PC-9 (cell line): ENCODE data around the gene KCNK5. TPM values are rescaled to one million over a fixed set of nuclear protein-coding genes. Genes with fewer than 3 reads are reported as not detected.
A peak's percentile ranks its signal among the peaks of the same experiment; 100 is the strongest.

Experiments used
- Bru-seq: library from RNA; stranded (reverse); fragments of 400-500 nt; gene quantifications from one replicate; lab custom pipeline; 2021; lab: Mats Ljungman, UMichigan
- BruChase-seq, 2 experiments: library from RNA; stranded (reverse); fragments of 400-500 nt; gene quantifications; one replicate each; lab custom pipeline; 2021; lab: Mats Ljungman, UMichigan
- BruUV-seq: library from RNA; stranded (reverse); fragments of 400-500 nt; replicated peaks from 2 replicates; lab custom pipeline; 2021; lab: Mats Ljungman, UMichigan
- CTCF ChIA-PET: fragments of 300-600 bp; sonication (Branson Sonifier 250); formaldehyde crosslinking; loops from one replicate; lab custom pipeline; 2022; ENCODE audit warnings: antibody characterized with exemption; lab: Charles Lee
- POLR2A ChIA-PET: fragments of 300-600 bp; sonication (Branson Sonifier 250); formaldehyde crosslinking; loops from one replicate; lab custom pipeline; 2022; ENCODE audit warnings: antibody characterized with exemption; ENCODE audit not compliant: unreplicated experiment; lab: Charles Lee
- DNase-seq, 2 experiments: peaks; one replicate each; pipeline versions ENCODE4 v3.0.0 to v3.0.0-alpha.2; 2015 to 2022; ENCODE audit warnings: mixed read lengths in 1 of 2
- H2AFZ ChIP-seq: fragments of 200-600 bp; sonication (generic); 2 replicates; pipeline ENCODE4 v1.8.1; 2017; ENCODE audit warnings: antibody characterized with exemption
- H3F3A ChIP-seq: fragments of 200-600 bp; sonication (generic); 2 replicates; pipeline ENCODE4 v1.8.1; 2017; ENCODE audit warnings: antibody characterized with exemption, mild to moderate bottlenecking, low read depth; ENCODE audit not compliant: insufficient read depth
- H3K27ac ChIP-seq: fragments of 200-600 bp; sonication (generic); 2 replicates; pipeline ENCODE4 v1.6.1; 2016; ENCODE audit warnings: mixed run types
- H3K27me3 ChIP-seq: fragments of 200-600 bp; sonication (generic); 2 replicates; pipeline ENCODE4 v1.6.1; 2016; ENCODE audit warnings: low read depth, mixed run types; ENCODE audit not compliant: insufficient read depth
- H3K36me3 ChIP-seq: fragments of 200-600 bp; sonication (generic); 2 replicates; pipeline ENCODE4 v1.6.1; 2016; ENCODE audit warnings: low read depth, mixed run types
- H3K4me1 ChIP-seq: fragments of 200-600 bp; sonication (generic); replicated peaks from 2 replicates; pipeline ENCODE4 v1.6.1; 2016; ENCODE audit warnings: mixed run types; ENCODE audit not compliant: insufficient read depth
- H3K4me2 ChIP-seq: fragments of 200-600 bp; sonication (generic); 2 replicates; pipeline ENCODE4 v1.6.1; 2017; ENCODE audit warnings: mixed run types
- H3K4me3 ChIP-seq: fragments of 200-600 bp; sonication (generic); 2 replicates; pipeline ENCODE4 v1.6.1; 2016; ENCODE audit warnings: mixed run types
- H3K79me2 ChIP-seq: fragments of 200-600 bp; sonication (generic); 2 replicates; pipeline ENCODE4 v1.6.1; 2017; ENCODE audit warnings: low read depth, mixed run types
- H3K9me2 ChIP-seq: fragments of 200-600 bp; sonication (generic); 2 replicates; pipeline ENCODE4 v1.8.1; 2017; ENCODE audit warnings: mild to moderate bottlenecking; ENCODE audit not compliant: insufficient read depth
- H3K9me3 ChIP-seq: fragments of 200-600 bp; sonication (generic); 2 replicates; pipeline ENCODE4 v1.8.1; 2016; ENCODE audit warnings: low read depth; ENCODE audit not compliant: insufficient read depth
- H4K20me1 ChIP-seq: fragments of 200-600 bp; sonication (generic); 2 replicates; pipeline ENCODE4 v1.8.1; 2017; ENCODE audit not compliant: insufficient read depth
- EZH2 ChIP-seq: fragments of 200-600 bp; sonication (generic); IDR thresholded peaks from 2 replicates; pipeline ENCODE4 v1.8.0; 2017; ENCODE audit warnings: antibody characterized with exemption, low read depth
- intact Hi-C: fragments of 100-400 bp; cut with micrococcal nuclease; formaldehyde crosslinking; loops from one replicate; pipeline ENCODE4 v1.10.0; 2022; ENCODE audit not compliant: unreplicated experiment
- long read RNA-seq: library from polyadenylated mRNA; stranded (forward); transcript quantifications from one replicate; pipeline ENCODE4 v2.0.0, GENCODE V29; 2022
- total RNA-seq: library from RNA; stranded (reverse); gene quantifications from 2 replicates; pipeline ENCODE4 v1.2.3, GENCODE V29; 2021
- TF ChIP-seq, protein P1 (sequence below): fragments of 200-600 bp; sonication (generic); conservative IDR thresholded peaks from 2 replicates; pipeline ENCODE4 v1.6.1; 2017; ENCODE audit warnings: mixed run types, antibody characterized with exemption, mild to moderate bottlenecking, moderate library complexity

KCNK5 gene
- 11.9 and 14.3 TPM in 2 replicates for total RNA-seq
- percentile 62 among the genes with signal in this experiment for Bru-seq, nascent RNA
- percentile 58 among the genes with signal in this experiment for BruChase-seq, experiment 1, labeled RNA remaining after a 2-hour chase
- percentile 45 among the genes with signal in this experiment for BruChase-seq, experiment 2, labeled RNA remaining after a 6-hour chase
- long read RNA-seq, partial matches to known transcripts: 8 of 13 reads
- long read RNA-seq, other reads (novel, unspliced or antisense): 1 of 13 reads

- TF ChIP-seq EZH2: no peak
- TF ChIP-seq, protein P1, sequence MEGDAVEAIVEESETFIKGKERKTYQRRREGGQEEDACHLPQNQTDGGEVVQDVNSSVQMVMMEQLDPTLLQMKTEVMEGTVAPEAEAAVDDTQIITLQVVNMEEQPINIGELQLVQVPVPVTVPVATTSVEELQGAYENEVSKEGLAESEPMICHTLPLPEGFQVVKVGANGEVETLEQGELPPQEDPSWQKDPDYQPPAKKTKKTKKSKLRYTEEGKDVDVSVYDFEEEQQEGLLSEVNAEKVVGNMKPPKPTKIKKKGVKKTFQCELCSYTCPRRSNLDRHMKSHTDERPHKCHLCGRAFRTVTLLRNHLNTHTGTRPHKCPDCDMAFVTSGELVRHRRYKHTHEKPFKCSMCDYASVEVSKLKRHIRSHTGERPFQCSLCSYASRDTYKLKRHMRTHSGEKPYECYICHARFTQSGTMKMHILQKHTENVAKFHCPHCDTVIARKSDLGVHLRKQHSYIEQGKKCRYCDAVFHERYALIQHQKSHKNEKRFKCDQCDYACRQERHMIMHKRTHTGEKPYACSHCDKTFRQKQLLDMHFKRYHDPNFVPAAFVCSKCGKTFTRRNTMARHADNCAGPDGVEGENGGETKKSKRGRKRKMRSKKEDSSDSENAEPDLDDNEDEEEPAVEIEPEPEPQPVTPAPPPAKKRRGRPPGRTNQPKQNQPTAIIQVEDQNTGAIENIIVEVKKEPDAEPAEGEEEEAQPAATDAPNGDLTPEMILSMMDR: peak; percentile 86
- peak within 1 kb of the TSS; percentile 90 for H2AFZ ChIP-seq
Observed at GRCh38 chr6:39228992-39229767, at the start of gene KCNK5. TSS of gene KCNK5 (minus strand) at chr6:39229475. CDS start at chr6:39229111, 364 bp downstream.

DNA sequence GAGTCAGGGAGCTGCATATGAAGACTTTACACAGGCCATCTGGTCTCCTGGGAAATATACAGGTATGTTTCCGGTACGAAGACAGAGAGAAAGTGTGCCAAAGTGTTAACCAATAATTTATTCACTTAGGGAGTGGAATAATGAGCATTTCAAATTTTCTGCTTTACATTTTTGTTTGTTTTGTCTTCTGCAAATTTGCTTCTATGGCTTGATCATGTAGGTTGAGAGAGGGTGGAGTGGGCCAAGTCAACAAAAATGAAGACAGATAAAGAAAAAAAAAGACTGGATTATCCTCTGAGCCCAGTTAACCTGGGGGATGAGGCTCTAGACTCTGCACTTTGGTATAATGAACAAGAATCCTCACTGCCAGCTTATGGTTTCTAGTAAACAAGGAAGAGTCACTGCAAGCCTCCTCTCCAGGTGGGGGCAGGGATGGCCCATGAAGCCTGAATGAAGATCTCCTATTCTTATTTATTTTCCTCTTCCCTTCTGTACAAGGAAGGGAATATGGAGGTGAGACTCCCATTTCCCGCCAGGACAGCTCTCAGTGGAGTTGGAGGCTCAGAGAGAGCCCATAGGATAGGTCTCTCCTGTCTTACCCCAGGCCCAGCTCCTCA lies 47.2 kb upstream of the KCNK5 start:
- H4K20me1 ChIP-seq: no peaks in the 10 kb centered on the region
- TF ChIP-seq, protein P1: no peak
- no peak for TF ChIP-seq EZH2
- DNase-seq: no peak
- BruUV-seq: no TSS peak
- ChIA-PET CTCF (interaction anchor here (0.7 kb wide), 1 partner anchor 1791 kb away, joined by 3 read pairs; no protein-coding TSS in a partner anchor), POLR2A (no interaction called here)
- no peaks in the 10 kb centered on the region for H3K9me3 ChIP-seq
- H2AFZ ChIP-seq: no peak overlapping the region
- H3K4me1 ChIP-seq: peaks cover 38% of the 10 kb centered on the region
- H3K27ac ChIP-seq: no peak overlapping the region
- H3K36me3 ChIP-seq: no peaks in the 10 kb centered on the region
- intact Hi-C loops: no loop called here
- H3K79me2 ChIP-seq: no peaks in the 10 kb centered on the region
- no peaks in the 10 kb centered on the region for H3K27me3 ChIP-seq
- H3K9me2 ChIP-seq: no peaks in the 10 kb centered on the region
- no peak overlapping the region for H3K4me2 ChIP-seq
- H3K4me3 ChIP-seq: no peak overlapping the region
- peaks cover 10% of the 10 kb centered on the region for H3F3A ChIP-seq

More at GRCh38 chr6:39228992-39229767, at the start of gene KCNK5:
- intact Hi-C loops: loop anchor here (1.0 to 5.0 kb wide), 5 partner anchors 14 to 74 kb away; no protein-coding TSS in a partner anchor
- H3K27me3 ChIP-seq: no peaks in the 10 kb centered on the region
- H3K4me2 ChIP-seq: peak within 1 kb of the TSS; percentile 97
- H3K4me1 ChIP-seq: peaks cover 39% of the 10 kb centered on the region
- peaks cover 50% of the 10 kb centered on the region for H3K79me2 ChIP-seq
- peaks cover 8% of the 10 kb centered on the region; the same call in 1 of the 2 replicates for H3K36me3 ChIP-seq
- peak; percentile 73 to 89 for DNase-seq
- BruUV-seq: TSS peak; percentile 63
- H4K20me1 ChIP-seq: no peaks in the 10 kb centered on the region; the same call in 1 of the 2 replicates
- H3K4me3 ChIP-seq: peak within 1 kb of the TSS; percentile 96
- no peaks in the 10 kb centered on the region for H3K9me3 ChIP-seq
- peak within 1 kb of the TSS; percentile 34; the same call in 1 of the 2 replicates for H3K27ac ChIP-seq
- no peaks in the 10 kb centered on the region for H3K9me2 ChIP-seq
- ChIA-PET CTCF (interaction anchor here (0.6 to 1.7 kb wide), 2 partner anchors 25 to 37 kb away, joined by 3 to 11 read pairs; no protein-coding TSS in a partner anchor), POLR2A (no interaction called here)
- H3F3A ChIP-seq: no peaks in the 10 kb centered on the region; the same call in 1 of the 2 replicates

GRCh38 chr6:39274903-39275302 lies 45.6 kb upstream of the KCNK5 start:
- H3K9me2 ChIP-seq: no peaks in the 10 kb centered on the region
- no peak for DNase-seq
- no peak for TF ChIP-seq EZH2
- TF ChIP-seq, protein P1: no peak
- no peaks in the 10 kb centered on the region for H3K79me2 ChIP-seq
- H4K20me1 ChIP-seq: no peaks in the 10 kb centered on the region
- H3K9me3 ChIP-seq: no peaks in the 10 kb centered on the region
- H3K36me3 ChIP-seq: no peaks in the 10 kb centered on the region
- no peak overlapping the region for H3K4me3 ChIP-seq
- CTCF ChIA-PET: no interaction called here
- peaks cover 37% of the 10 kb centered on the region for H3K4me1 ChIP-seq
- H2AFZ ChIP-seq: no peak overlapping the region
- intact Hi-C loops: no loop called here
- H3K27ac ChIP-seq: no peak overlapping the region
- H3K27me3 ChIP-seq: no peaks in the 10 kb centered on the region
- no TSS peak for BruUV-seq
- no peak overlapping the region for H3K4me2 ChIP-seq
- POLR2A ChIA-PET: no interaction called here
- peaks cover 11% of the 10 kb centered on the region for H3F3A ChIP-seq
